GM12878 (cell line): ENCODE measurements around the gene TMEM17. TPM values are rescaled to one million over a fixed set of nuclear protein-coding genes. Genes with fewer than 3 reads are reported as not detected.

Experiments used
- ATAC-seq: fragments of 200-7000 bp; cut with Tn5 transposase; 3 replicates; pipeline ENCODE4 v1.9.1; 2020; ENCODE audit warnings: mild to moderate bottlenecking, moderate library complexity
- BruUV-seq: library from RNA; stranded (reverse); fragments of 400-500 nt; replicated peaks from 2 replicates; lab custom pipeline; 2021; lab: Mats Ljungman, UMichigan
- CTCF ChIA-PET: fragments of 300-600 bp; sonication (Branson Sonifier 250); formaldehyde crosslinking; extraction: SDS; loops from one replicate; lab custom pipeline; 2021; ENCODE audit warnings: inconsistent platforms; lab: Yijun Ruan, JAX
- POLR2A ChIA-PET: fragments of 350-600 bp; formaldehyde crosslinking; extraction: SDS; loops from one replicate; lab custom pipeline; 2021; ENCODE audit warnings: inconsistent platforms; lab: Charles Lee
- RAD21 ChIA-PET: fragments of 300-600 bp; sonication (Branson Sonifier 250); formaldehyde crosslinking; loops from one replicate; lab custom pipeline; 2023; ENCODE audit warnings: antibody characterized with exemption; ENCODE audit not compliant: unreplicated experiment; lab: Charles Lee
- SMC1A ChIA-PET: fragments of 300-600 bp; sonication (Branson Sonifier 250); formaldehyde crosslinking; loops from one replicate; lab custom pipeline; 2023; ENCODE audit not compliant: unreplicated experiment, uncharacterized antibody; lab: Charles Lee
- DNase-seq: peaks from one replicate; pipeline ENCODE4 v3.0.0-alpha.2; 2011; ENCODE audit warnings: low read depth, low spot score
- FAIRE-seq: peaks from 3 replicates; lab custom pipeline; 2011; peaks lifted over from hg19 to GRCh38; lab: Jason Lieb, UNC
- H2AFZ ChIP-seq: 2 replicates; pipeline ENCODE4 v1.6.0; 2011; ENCODE audit warnings: low read depth, low read length, control low read depth; ENCODE audit not compliant: control insufficient read depth
- H3K27ac ChIP-seq: 2 replicates; pipeline ENCODE4 v1.5.1; 2011; ENCODE audit warnings: control low read depth; ENCODE audit not compliant: control insufficient read depth, insufficient read depth
- H3K27me3 ChIP-seq, 2 experiments: replicated peaks in 1 of 2; 2 replicates each; pipeline versions ENCODE4 v1.6.0 to v1.6.1; 2011; ENCODE audit warnings: low read length in 1 of 2; ENCODE audit not compliant: control insufficient read depth in 2 of 2, insufficient read depth in 2 of 2
- H3K36me3 ChIP-seq, 2 experiments: 2 replicates each; pipeline ENCODE4 v1.5.1; 2011; ENCODE audit warnings: low read length in 1 of 2; ENCODE audit not compliant: control insufficient read depth in 2 of 2, insufficient read depth in 2 of 2
- H3K4me1 ChIP-seq: 2 replicates; pipeline ENCODE4 v1.6.1; 2011; ENCODE audit warnings: mild to moderate bottlenecking, low read length, moderate library complexity, mixed read lengths; ENCODE audit not compliant: control insufficient read depth, insufficient read depth
- H3K4me2 ChIP-seq: 2 replicates; pipeline ENCODE4 v1.6.0; 2011; ENCODE audit warnings: control low read depth; ENCODE audit not compliant: control insufficient read depth, insufficient read depth
- H3K4me3 ChIP-seq: fragments of 200-600 bp; sonication (generic); 2 replicates; pipeline ENCODE4 v1.5.1; 2016
- H3K79me2 ChIP-seq: 2 replicates; pipeline ENCODE4 v1.6.0; 2011; ENCODE audit warnings: low read length; ENCODE audit not compliant: control insufficient read depth, insufficient read depth
- H3K9ac ChIP-seq: 2 replicates; pipeline ENCODE4 v1.8.0; 2011; ENCODE audit warnings: low read length, control low read depth, mixed read lengths; ENCODE audit not compliant: control insufficient read depth, insufficient read depth
- H3K9me3 ChIP-seq: replicated peaks from 3 replicates; pipeline ENCODE4 v1.5.1; 2011; ENCODE audit warnings: mild to moderate bottlenecking, low read length; ENCODE audit not compliant: control insufficient read depth, insufficient read depth
- H4K20me1 ChIP-seq: 2 replicates; pipeline ENCODE4 v1.6.0; 2011; ENCODE audit not compliant: control insufficient read depth, insufficient read depth
- BCL11A ChIP-seq: IDR thresholded peaks from 2 replicates; pipeline ENCODE4 v1.6.1; 2011; ENCODE audit warnings: low read depth, low read length
- CEBPB ChIP-seq, 2 experiments: fragments of 150-350 bp in 1 of 2; IDR thresholded peaks; 2 replicates each; pipeline ENCODE4 v1.6.1; 2012 to 2014; ENCODE audit warnings: low read depth in 2 of 2, low read length in 2 of 2, borderline replicate concordance in 1 of 2, inconsistent platforms in 1 of 2
- HCFC1 ChIP-seq: fragments of 150-350 bp; IDR thresholded peaks from 2 replicates; pipeline ENCODE4 v1.6.1; 2014; ENCODE audit warnings: low read length
- IKZF1 ChIP-seq: fragments of 450-650 bp; conservative IDR thresholded peaks from 2 replicates; pipeline ENCODE4 v1.6.1; 2017; ENCODE audit warnings: antibody characterized with exemption, mild to moderate bottlenecking
- JUND ChIP-seq: IDR thresholded peaks from 2 replicates; pipeline ENCODE4 v1.6.1; 2012; ENCODE audit warnings: low read depth, mild to moderate bottlenecking, low read length, improper control_type of control experiment, moderate library complexity
- NR2F1 ChIP-seq: fragments of 450-650 bp; conservative IDR thresholded peaks from 2 replicates; pipeline ENCODE4 v1.6.1; 2017; ENCODE audit warnings: mild to moderate bottlenecking
- PML ChIP-seq: IDR thresholded peaks from 2 replicates; pipeline ENCODE4 v1.6.1; 2012; ENCODE audit warnings: low read length, inconsistent platforms
- REST ChIP-seq: IDR thresholded peaks from 2 replicates; pipeline ENCODE4 v1.6.1; 2012; ENCODE audit warnings: mild to moderate bottlenecking, low read depth, low read length
- SMC3 ChIP-seq: IDR thresholded peaks from 2 replicates; pipeline ENCODE4 v1.6.1; 2011; ENCODE audit warnings: low read length, improper control_type of control experiment, borderline replicate concordance
- USF1 ChIP-seq: IDR thresholded peaks from 2 replicates; pipeline ENCODE4 v1.6.1; 2011; ENCODE audit warnings: borderline replicate concordance, low read depth, mild to moderate bottlenecking, moderate library complexity, mixed read lengths, low read length; ENCODE audit not compliant: insufficient read depth; ENCODE audit errors: extremely low read length
- YY1 ChIP-seq: IDR thresholded peaks from 2 replicates; pipeline ENCODE4 v1.6.1; 2011; ENCODE audit warnings: low read depth, mild to moderate bottlenecking, low read length
- ZNF384 ChIP-seq: IDR thresholded peaks from 2 replicates; pipeline ENCODE4 v1.6.1; 2012; ENCODE audit warnings: low read depth, mild to moderate bottlenecking, low read length, improper control_type of control experiment, borderline replicate concordance
- ZSCAN29 ChIP-seq: fragments of 450-650 bp; IDR thresholded peaks from 2 replicates; pipeline ENCODE4 v1.6.1; 2017; ENCODE audit warnings: mild to moderate bottlenecking, moderate library complexity
- WGBS: methylation state at CpG from one replicate; pipeline ENCODE4 v1.1.6; 2016; ENCODE audit warnings: low lambda C conversion rate; ENCODE audit not compliant: insufficient replicate concordance, insufficient coverage; ENCODE audit errors: missing lambda C conversion rate; 5-methylcytosine and 5-hydroxymethylcytosine counted together
- in situ Hi-C: fragments of 300-500 bp; cut with MboI; formaldehyde crosslinking; loops from 9 replicates; pipeline ENCODE4 v1.14.3; 2018; ENCODE audit warnings: mixed read lengths
- intact Hi-C: fragments of 100-400 bp; cut with micrococcal nuclease; formaldehyde crosslinking; loops from one replicate; pipeline ENCODE4 v1.14.2; 2022; ENCODE audit not compliant: unreplicated experiment
- polyA plus RNA-seq, 11 experiments: library from polyadenylated mRNA; depleted of rRNA in 4 of 11; unstranded in 6 of 11; stranded (reverse) in 5 of 11; fragments of >200 nt; fragmentation: Nextera tagmentation in 4 of 11; fragmentation: Illumina TruSeq in 1 of 11; extraction: Ambion mirVana in 4 of 11; extraction: Trizol in 1 of 11; gene quantifications; 1 replicate in 1 of 11; 2 replicates in 10 of 11; pipeline versions ENCODE4 v1.2.1 to v1.2.3, GENCODE V29; 2011 to 2016; ENCODE audit warnings: inconsistent platforms in 2 of 11, missing spikeins in 2 of 11, low read depth in 1 of 11
- total RNA-seq, 4 experiments: library from RNA; depleted of rRNA in 3 of 4; stranded (reverse); fragments of >200 nt in 3 of 4; fragmentation: Illumina TruSeq in 1 of 4; extraction: Trizol in 1 of 4; gene quantifications; 2 replicates each; pipeline versions ENCODE4 v1.2.1 to v1.2.3, GENCODE V29; 2013 to 2021

Gene TMEM17
- total and polyA plus RNA-seq, 10 of the 15 experiments (the other 5 are each of a cell fraction or from before 2014, with no cell fraction given), result 0.87 to 2.6 (median 1.4) TPM

GRCh38 chr2:62459106-62459505, 46.9 kb downstream of the TMEM17 start:
- no peak for DNase-seq
- ChIA-PET POLR2A (no interaction called here), CTCF (interaction anchor here (0.9 to 11.6 kb wide), 4 partner anchors 11 to 450 kb away, joined by 4 to 249 read pairs (median 21); no protein-coding TSS in a partner anchor), SMC1A (interaction anchor here (0.8 to 11.7 kb wide), 5 partner anchors 12 to 484 kb away, joined by 3 to 201 read pairs (median 8); no protein-coding TSS in a partner anchor), RAD21 (interaction anchor here (0.6 to 8.9 kb wide), 5 partner anchors 16 to 314 kb away, joined by 3 to 183 read pairs (median 3); no protein-coding TSS in a partner anchor)
- no peak for FAIRE-seq
- Histone ChIP-seq H2AFZ (no peak overlapping the region), H3K27ac (no peak overlapping the region), H3K27me3 (no peaks in the 10 kb centered on the region), H3K9me3 (no peaks in the 10 kb centered on the region), H4K20me1 (no peaks in the 10 kb centered on the region), H3K4me1 (no peaks in the 10 kb centered on the region), H3K4me3 (no peak overlapping the region), H3K4me2 (no peak overlapping the region), H3K9ac (no peak overlapping the region), H3K36me3 (no peaks in the 10 kb centered on the region), H3K79me2 (no peaks in the 10 kb centered on the region)
- intact Hi-C loops, result loop anchor here (2.0 to 10.0 kb wide), 2 partner anchors 596 to 1030 kb away; partner anchors contain the start of gene OTX1
- no peak for ATAC-seq
- no TSS peak for BruUV-seq
- TF ChIP-seq NR2F1, result no peak
- 51% methylated on average over 3 of the region's 3 CpGs for WGBS
- in situ Hi-C loops, result loop anchor here (5.0 to 25.0 kb wide), 2 partner anchors 313 to 1028 kb away; no protein-coding TSS in a partner anchor

GRCh38 chr2:62458671-62459081, 47.3 kb downstream of the TMEM17 start:
- no peaks in the 10 kb centered on the region for H3K36me3 ChIP-seq
- DNase-seq (no peak), FAIRE-seq (no peak), ATAC-seq (no peak)
- H3K4me1 ChIP-seq, result no peaks in the 10 kb centered on the region
- ChIA-PET SMC1A (interaction anchor here (0.8 to 11.7 kb wide), 7 partner anchors 13 to 566 kb away, joined by 3 to 201 read pairs (median 8); no protein-coding TSS in a partner anchor), CTCF (interaction anchor here (0.9 to 11.6 kb wide), 8 partner anchors 9 to 734 kb away, joined by 4 to 249 read pairs (median 16); no protein-coding TSS in a partner anchor), POLR2A (no interaction called here), RAD21 (interaction anchor here (0.6 to 8.9 kb wide), 5 partner anchors 15 to 314 kb away, joined by 3 to 183 read pairs (median 3); no protein-coding TSS in a partner anchor)
- H4K20me1 ChIP-seq, result no peaks in the 10 kb centered on the region
- WGBS, result 81% methylated on average over 6 of the region's 6 CpGs
- no peak overlapping the region for H3K9ac ChIP-seq
- in situ Hi-C loops, result loop anchor here (5.0 to 25.0 kb wide), 2 partner anchors 314 to 1029 kb away; no protein-coding TSS in a partner anchor
- H2AFZ ChIP-seq, result no peak overlapping the region
- H3K4me2 ChIP-seq, result no peak overlapping the region
- H3K79me2 ChIP-seq, result no peaks in the 10 kb centered on the region
- H3K27ac ChIP-seq, result no peak overlapping the region
- no peak overlapping the region for H3K4me3 ChIP-seq
- H3K27me3 ChIP-seq, result no peaks in the 10 kb centered on the region
- H3K9me3 ChIP-seq, result no peaks in the 10 kb centered on the region
- no TSS peak for BruUV-seq
- intact Hi-C loops, result loop anchor here (2.0 to 10.0 kb wide), 2 partner anchors 596 to 1030 kb away; partner anchors contain the start of gene OTX1
- TF ChIP-seq JUND (no peak), SMC3 (no peak), IKZF1 (no peak), CEBPB (IDR thresholded peaks at IDR 0.05; ENCODE audit: borderline replicate concordance in 1 of 2, low read depth in 2 of 2, low read length in 2 of 2) (no peak), ZSCAN29 (no peak), BCL11A (no peak), ZNF384 (no peak), YY1 (no peak), REST (no peak), USF1 (no peak), HCFC1 (no peak), PML (no peak)
